ENCODE measurements around the gene TAS2R31. TPM values are rescaled to one million over a fixed set of nuclear protein-coding genes. Genes with fewer than 3 reads are reported as not detected.

TAS2R31 gene
- total and polyA plus RNA-seq, 2 donors (not counting 3 experiments of a cell fraction or from before 2014, with no cell fraction given): 0.12 to 3.2 TPM

DNA sequence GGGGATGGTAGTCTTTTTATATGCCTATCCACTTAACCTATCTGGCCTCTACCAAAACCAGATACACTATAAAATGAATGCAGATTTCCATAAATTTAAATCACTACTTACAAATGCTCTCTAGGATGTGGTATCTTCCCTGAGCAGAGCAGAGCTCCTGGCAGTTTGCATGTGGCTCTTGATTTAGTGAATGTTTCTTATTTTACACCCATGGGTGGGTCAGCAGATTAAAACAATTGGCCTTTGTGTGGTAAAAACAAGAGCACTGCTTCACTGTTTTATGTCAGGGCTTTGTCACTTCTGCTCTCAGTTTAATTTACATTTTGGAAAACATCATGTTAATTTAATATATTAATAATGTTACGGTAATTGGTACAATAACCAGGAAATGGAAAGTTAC is 14.3 kb downstream of the TAS2R31 start:
- Histone ChIP-seq H3K4me1 (ENCODE audit: control insufficient read depth, extremely low read depth, insufficient read depth, low read length) (peaks cover 13% of the 10 kb centered on the region), H3K4me3 (replicated peaks in 1 of 3; ENCODE audit: insufficient read depth in 1 of 3, low read depth in 1 of 3, low read length in 3 of 3) (no peak overlapping the region), H2AFZ (ENCODE audit: low read depth, low read length) (no peak overlapping the region), H3K27me3 (ENCODE audit: control insufficient read depth in 2 of 2, insufficient read depth in 2 of 2, low read length in 2 of 2) (no peaks in the 10 kb centered on the region), H3K36me3 (ENCODE audit: control insufficient read depth in 2 of 2, extremely low read depth in 1 of 2, insufficient read depth in 2 of 2, low read length in 2 of 2) (no peaks in the 10 kb centered on the region), H3K9me1 (replicated peaks; ENCODE audit: control insufficient read depth, extremely low read depth, insufficient read depth, low read length) (no peaks in the 10 kb centered on the region), H3K79me2 (ENCODE audit: control insufficient read depth, insufficient read depth, low read length) (no peaks in the 10 kb centered on the region), H4K20me1 (replicated peaks; ENCODE audit: control insufficient read depth, extremely low read depth, insufficient read depth, low read length) (no peaks in the 10 kb centered on the region), H3K27ac (ENCODE audit: insufficient read depth, low read depth, low read length) (no peak overlapping the region), H3K9me3 (replicated peaks; ENCODE audit: control insufficient read depth, insufficient read depth, low read length) (no peaks in the 10 kb centered on the region), H3K4me2 (ENCODE audit: insufficient read depth, low read length) (no peak overlapping the region), H3K9ac (replicated peaks; ENCODE audit: extremely low read depth, insufficient read depth, low read length) (no peak overlapping the region)
- FAIRE-seq (no peak), DNase-seq (ENCODE audit: low read depth, low spot score) (no peak)
- dilution Hi-C loops (cut with MboI; ENCODE audit: extremely low pct_ligation_motif_present, low sequenced_read_pairs): no loop called here
- no TSS peak for BruUV-seq (replicated peaks)
- CTCF ChIA-PET: no interaction called here
- intact Hi-C loops (cut with micrococcal nuclease): loop anchor here (5.0 kb wide), 1 partner anchor 155 kb away; the partner anchor contains the start of gene SMIM10L1
- TF ChIP-seq FOS (IDR thresholded peaks at IDR 0.05; ENCODE audit: borderline replicate concordance, insufficient read depth, low read length) (no peak), POLR2AphosphoS5 (IDR thresholded peaks at IDR 0.05; ENCODE audit: insufficient read depth, low read depth, low read length) (no peak), EZH2 (IDR thresholded peaks at IDR 0.05; ENCODE audit: borderline replicate concordance, low read depth, low read length, severe bottlenecking) (no peak), MYC (IDR thresholded peaks at IDR 0.05; ENCODE audit: low read depth, low read length) (no peak), GATA2 (IDR thresholded peaks at IDR 0.05; ENCODE audit: insufficient read depth, insufficient read length, low read depth, low read length) (no peak), JUN (IDR thresholded peaks at IDR 0.05; ENCODE audit: borderline replicate concordance, insufficient read depth, insufficient read length, low read depth) (no peak), POLR2A (IDR thresholded peaks at IDR 0.05; ENCODE audit: low read depth, low read length) (no peak)
- TF ChIP-seq, protein P1, sequence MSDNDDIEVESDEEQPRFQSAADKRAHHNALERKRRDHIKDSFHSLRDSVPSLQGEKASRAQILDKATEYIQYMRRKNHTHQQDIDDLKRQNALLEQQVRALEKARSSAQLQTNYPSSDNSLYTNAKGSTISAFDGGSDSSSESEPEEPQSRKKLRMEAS (IDR thresholded peaks at IDR 0.05; ENCODE audit: insufficient read depth, insufficient read length): no peak
- TF ChIP-seq, protein P2, sequence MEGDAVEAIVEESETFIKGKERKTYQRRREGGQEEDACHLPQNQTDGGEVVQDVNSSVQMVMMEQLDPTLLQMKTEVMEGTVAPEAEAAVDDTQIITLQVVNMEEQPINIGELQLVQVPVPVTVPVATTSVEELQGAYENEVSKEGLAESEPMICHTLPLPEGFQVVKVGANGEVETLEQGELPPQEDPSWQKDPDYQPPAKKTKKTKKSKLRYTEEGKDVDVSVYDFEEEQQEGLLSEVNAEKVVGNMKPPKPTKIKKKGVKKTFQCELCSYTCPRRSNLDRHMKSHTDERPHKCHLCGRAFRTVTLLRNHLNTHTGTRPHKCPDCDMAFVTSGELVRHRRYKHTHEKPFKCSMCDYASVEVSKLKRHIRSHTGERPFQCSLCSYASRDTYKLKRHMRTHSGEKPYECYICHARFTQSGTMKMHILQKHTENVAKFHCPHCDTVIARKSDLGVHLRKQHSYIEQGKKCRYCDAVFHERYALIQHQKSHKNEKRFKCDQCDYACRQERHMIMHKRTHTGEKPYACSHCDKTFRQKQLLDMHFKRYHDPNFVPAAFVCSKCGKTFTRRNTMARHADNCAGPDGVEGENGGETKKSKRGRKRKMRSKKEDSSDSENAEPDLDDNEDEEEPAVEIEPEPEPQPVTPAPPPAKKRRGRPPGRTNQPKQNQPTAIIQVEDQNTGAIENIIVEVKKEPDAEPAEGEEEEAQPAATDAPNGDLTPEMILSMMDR (IDR thresholded peaks at IDR 0.05; ENCODE audit: extremely low read depth in 1 of 2, insufficient read depth in 1 of 2, low read depth in 1 of 2, low read length in 2 of 2): no peak
- POLR2A ChIA-PET: no interaction called here

Measured in endothelial cell of umbilical vein (primary cell).